Activated T-cell treated with anti-CD3 and anti-CD28 coated beads for 24 hours (primary cell): ENCODE measurements around the gene SYTL2.
"Not testable (repeated sequence)": the region's sequence is repeated elsewhere in the genome, so short reads cannot be mapped to it uniquely, and the experiment has no call there.

ENCODE experiments used
- DNase-seq: peaks from one replicate; pipeline ENCODE4 v3.0.0-alpha.2; 2020; ENCODE audit warnings: low read depth

SYTL2 gene

DNA sequence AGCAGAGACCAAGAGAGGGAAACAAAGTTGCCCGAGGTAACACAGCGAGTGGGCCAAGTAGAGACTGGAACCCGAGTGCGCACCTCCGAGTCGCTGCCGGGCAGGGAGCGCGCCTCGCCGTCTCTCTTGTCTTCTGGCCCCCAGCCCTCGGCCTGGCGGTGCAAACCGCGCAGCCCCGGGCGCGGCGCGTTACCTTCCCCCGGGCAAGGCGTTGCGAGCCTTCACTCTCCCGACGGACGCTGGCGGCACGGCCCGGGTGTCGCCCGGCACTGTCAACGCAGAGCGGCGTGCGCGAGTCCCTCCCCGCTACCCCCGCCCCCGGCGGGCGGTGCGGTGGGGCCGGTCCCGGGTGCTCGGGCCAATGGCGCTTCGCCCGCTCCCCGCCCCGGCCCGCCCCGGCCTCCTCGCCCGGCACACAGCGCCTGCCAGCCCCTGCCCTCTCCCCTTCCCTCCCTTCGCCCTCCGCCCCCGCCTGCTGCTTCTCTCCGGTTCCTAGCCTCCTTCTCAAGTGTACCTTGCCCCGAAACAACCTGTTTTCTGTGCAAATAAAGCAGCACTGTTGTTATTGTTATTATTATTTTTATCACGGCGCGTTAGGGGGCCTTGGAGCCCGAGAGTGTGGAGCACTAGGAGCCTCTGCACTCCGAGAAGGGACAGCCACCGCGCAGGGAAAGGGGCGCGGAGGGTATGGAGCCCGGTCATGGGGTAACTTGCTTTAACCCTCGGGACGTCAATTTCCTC lies at the start of gene SYTL2:
TSS of gene SYTL2 (minus strand) at position 271 of the 741 bp plus-strand sequence. CDS start 53,416 bp downstream, outside the sequence.
- peak; percentile 69 for DNase-seq

DNA sequence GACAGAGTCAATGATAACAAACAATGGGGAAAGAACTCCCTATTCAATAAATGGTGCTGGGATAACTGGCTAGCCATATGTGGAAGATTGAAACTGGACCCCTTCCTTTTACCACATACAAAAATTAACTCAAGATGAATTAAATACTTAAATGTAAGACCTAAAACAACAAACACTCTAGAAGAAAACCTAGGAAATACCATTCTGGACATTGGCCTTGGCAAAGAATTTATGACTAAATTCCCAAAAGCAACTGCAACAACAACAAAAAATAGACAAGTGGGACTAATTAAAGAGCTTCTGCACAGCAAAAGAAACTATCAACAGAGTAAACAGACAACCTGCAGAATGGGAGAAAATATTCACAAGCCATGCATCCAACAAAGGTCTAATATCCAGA lies 48.6 kb upstream of the SYTL2 start:
- not testable (repeated sequence) for DNase-seq

DNA sequence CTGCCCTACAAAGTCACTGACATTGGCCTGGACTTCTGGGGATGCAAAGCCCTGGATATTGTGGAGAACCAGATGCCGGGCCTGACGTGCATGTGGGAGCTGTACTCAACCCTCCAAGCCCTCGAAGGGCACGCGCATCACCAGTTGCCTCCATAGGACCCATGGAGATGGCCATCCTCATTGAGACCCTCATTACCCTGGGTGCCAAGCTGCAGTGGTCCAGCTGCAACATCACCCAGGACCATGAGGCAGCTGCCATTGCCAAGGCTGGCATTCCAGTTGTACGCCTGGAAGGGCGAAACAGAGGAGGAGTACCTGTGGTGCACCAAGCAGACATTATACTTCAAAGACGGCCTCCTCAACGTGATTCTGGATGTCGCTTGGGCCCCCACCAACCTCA lies 46.2 kb upstream of the SYTL2 start:
- no peak for DNase-seq

- DNase-seq = no peak
Measured at GRCh38 chr11:85855341-85855656, 44.4 kb upstream of the SYTL2 start, which contains the start of gene CCDC83. Gene CCDC83, plus strand, starts transcription at chr11:85855383. Its CDS starts 9,741 bp downstream, at chr11:85865124.

DNA sequence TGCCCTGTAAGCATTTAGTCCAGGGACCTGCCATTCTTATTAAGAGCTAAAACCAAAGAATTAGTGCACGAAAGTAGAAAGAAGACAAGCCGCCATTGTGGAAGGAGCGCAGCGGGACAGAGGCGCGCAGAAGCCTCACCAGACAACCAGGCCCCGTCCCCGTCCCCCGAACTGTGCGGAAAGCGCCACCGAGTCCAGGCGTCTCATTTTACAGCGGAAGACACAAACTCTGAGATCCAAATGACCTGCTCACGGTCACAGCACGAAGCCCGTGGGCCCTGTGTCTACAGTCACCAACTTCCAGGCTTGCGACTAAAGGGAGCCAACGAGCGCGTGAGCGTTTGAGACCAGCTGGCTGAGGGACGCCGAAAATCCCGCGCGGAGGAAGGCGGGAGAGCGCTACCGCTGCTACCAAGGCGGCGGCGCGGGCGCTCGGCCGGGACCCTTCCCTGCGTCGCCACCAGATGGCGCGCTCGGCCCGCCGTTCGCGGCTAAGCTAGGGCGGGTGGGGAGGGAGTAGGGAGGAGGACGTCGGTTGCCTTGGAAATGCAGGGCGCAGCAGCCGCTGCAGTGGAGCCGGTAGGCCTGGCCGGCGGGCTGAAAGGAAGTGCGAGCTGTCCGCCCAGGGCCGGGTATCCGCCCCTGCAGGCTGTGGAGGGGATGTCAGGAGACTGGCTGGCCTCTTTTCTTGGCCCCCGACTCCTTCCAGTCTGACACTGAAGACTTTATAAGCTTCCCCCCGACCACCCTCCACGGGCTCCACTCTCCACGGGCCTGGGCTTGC lies 43.8 kb upstream of the SYTL2 start:
- peak; percentile 91 for DNase-seq

GRCh38 chr11:85854212-85854556 lies 43.2 kb upstream of the SYTL2 start:
- no peak for DNase-seq

- not testable (repeated sequence) for DNase-seq
Measured at GRCh38 chr11:85853541-85853940, 42.6 kb upstream of the SYTL2 start.

GRCh38 chr11:85852754-85853153 lies 41.8 kb upstream of the SYTL2 start:
- not testable (repeated sequence) for DNase-seq

- DNase-seq = no peak
Measured at GRCh38 chr11:85848556-85848955, 37.6 kb upstream of the SYTL2 start.

GRCh38 chr11:85848006-85848405 lies 37.1 kb upstream of the SYTL2 start:
- DNase-seq = no peak

- no peak for DNase-seq
Measured at GRCh38 chr11:85847436-85847835, 36.5 kb upstream of the SYTL2 start.

GRCh38 chr11:85845124-85845631 lies 34.2 kb upstream of the SYTL2 start:
- DNase-seq = no peak

GRCh38 chr11:85844439-85845123 lies 33.6 kb upstream of the SYTL2 start:
- DNase-seq = no peak

- no peak for DNase-seq
Measured at GRCh38 chr11:85843929-85844328, 33.0 kb upstream of the SYTL2 start.

GRCh38 chr11:85840932-85841331 lies 30.0 kb upstream of the SYTL2 start:
- DNase-seq = not testable (repeated sequence)

- DNase-seq = no peak
Measured at GRCh38 chr11:85835729-85836128, 24.8 kb upstream of the SYTL2 start.

- DNase-seq = no peak
Measured at GRCh38 chr11:85835263-85835662, 24.3 kb upstream of the SYTL2 start.

DNA sequence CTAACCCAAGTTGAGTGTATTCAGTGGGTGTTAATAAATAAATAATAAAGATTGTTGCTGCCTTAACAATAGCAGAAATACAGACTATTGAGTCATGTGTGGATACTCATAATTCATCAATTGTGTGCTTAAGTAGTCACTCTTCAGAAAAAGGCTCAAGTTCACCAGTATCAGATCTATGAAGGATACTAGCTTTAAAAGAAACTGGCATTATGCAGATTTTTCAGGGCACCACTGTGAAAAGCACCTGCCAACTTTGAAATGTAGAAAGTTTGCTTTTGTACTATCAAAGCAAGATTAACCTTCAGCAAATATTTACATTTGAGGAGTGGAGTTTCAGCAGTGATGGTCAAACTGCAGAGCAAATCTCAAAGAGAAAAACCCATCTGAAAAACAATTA lies 20.1 kb upstream of the SYTL2 start:
- DNase-seq = no peak

DNA sequence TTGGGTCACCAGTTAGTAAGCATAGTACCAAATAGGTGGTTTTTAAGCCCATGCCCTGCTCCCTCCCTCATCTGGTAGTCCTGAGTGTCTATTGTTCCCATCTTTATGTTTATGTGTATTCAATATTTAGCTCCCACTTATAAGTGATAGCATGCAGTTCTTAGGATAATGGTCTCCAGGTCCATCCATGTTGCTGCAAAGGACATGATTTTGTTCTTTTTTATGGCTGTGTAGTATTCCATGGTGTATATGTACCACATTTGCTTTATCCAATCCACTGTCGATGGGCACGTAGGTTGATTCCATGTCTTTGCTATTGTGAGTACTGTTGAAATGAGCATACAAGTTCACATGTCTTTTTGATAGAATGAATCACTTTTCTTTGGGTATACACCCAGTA lies 18.2 kb upstream of the SYTL2 start:
- no peak for DNase-seq

DNA sequence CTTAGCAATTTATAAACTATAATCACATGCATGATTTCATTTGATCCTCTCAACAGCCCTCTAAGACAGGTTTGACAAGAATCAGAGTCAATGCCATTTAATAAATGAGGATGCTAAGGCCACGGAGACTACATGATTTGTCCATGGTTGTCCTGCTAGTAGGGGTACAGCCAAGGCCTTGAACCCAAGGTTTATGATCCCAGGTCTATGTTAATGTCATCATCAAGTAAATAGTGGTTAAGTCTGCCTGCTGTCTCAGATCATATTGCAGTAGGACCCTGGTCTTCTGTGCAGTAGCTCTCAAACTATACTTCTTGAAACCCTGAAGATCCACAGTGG lies 17.7 kb upstream of the SYTL2 start:
- no peak for DNase-seq

DNA sequence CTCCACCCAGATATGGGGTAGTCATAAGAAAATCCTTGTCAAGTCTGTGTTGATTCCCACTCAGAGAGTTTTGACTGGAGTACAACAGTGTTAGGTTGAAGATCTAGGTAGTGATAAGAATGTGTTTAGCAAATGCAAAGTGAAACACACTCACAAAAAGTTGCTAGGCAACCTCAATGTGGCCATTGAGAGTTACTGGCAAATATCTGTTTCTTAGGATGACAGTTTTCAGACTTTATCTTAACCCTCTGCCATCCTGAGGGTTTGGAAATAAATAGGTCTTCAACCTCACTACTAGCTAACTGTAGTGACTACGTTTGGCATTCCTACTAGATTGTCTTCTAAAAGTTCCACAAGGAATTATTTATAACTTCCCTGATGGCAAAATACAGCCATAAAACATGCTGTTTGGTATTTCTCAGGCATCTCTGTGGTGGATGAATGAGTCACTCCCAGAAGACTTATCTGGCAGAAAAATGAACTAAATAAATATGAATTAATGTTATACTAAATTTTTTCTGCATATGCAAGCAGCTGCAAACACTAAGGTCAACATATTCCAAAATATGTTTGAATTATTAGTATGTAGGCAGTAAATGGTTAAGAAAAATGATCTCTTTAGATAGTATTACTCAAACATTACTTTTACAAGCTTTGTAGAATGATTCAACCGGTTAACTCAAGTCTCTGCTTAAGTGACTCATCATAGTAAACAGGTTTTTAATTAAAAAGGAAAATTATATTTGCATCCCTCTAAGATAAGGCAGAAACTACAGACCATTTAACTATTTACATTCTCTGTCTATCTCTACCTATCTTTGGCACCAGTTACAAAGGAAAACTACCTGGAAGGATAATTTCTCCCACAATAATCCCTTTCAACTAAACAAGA lies 17.1 kb upstream of the SYTL2 start:
- DNase-seq = no peak
